SK-N-SH (cell line): ENCODE results near the gene PLCB1. TPM values are rescaled to one million over a fixed set of nuclear protein-coding genes. Genes with fewer than 3 reads are reported as not detected.

Experiments
- CTCF ChIA-PET: fragments of 300-600, 350-600 bp; formaldehyde crosslinking; extraction: SDS; loops from one replicate; lab custom pipeline; 2021; lab: Yijun Ruan, JAX
- POLR2A ChIA-PET: fragments of 350-600 bp; sonication (Branson Sonifier 250); formaldehyde crosslinking; extraction: SDS; loops from one replicate; lab custom pipeline; 2020; ENCODE audit warnings: antibody characterized with exemption, inconsistent platforms; lab: Yijun Ruan, JAX
- DNase-seq: peaks from one replicate; pipeline ENCODE4 v3.0.0; 2012
- H2AFZ ChIP-seq: fragments of 200-600 bp; sonication (generic); 2 replicates; pipeline ENCODE4 v1.8.1; 2016; ENCODE audit warnings: antibody characterized with exemption, mild to moderate bottlenecking, low read depth
- H3F3A ChIP-seq: fragments of 200-600 bp; sonication (generic); replicated peaks from 2 replicates; pipeline ENCODE3; 2016; ENCODE audit warnings: antibody characterized with exemption, mild to moderate bottlenecking; ENCODE audit not compliant: insufficient read depth
- H3K27ac ChIP-seq, 2 experiments: fragments of 200-500 bp in 1 of 2; fragments of 200-600 bp in 1 of 2; sonication (Bioruptor generic) in 1 of 2; sonication (generic), shearing (Covaris generic) in 1 of 2; 2 replicates each; pipeline versions ENCODE4 v1.5.1 to v1.6.1; 2014 to 2016; ENCODE audit warnings: low read depth in 2 of 2, inconsistent platforms in 1 of 2, low read length in 1 of 2, mild to moderate bottlenecking in 1 of 2, mixed read lengths in 1 of 2
- H3K27me3 ChIP-seq: fragments of 200-600 bp; sonication (generic), shearing (Covaris generic); 2 replicates; pipeline ENCODE4 v1.6.1; 2016; ENCODE audit warnings: mixed run types; ENCODE audit not compliant: insufficient read depth
- H3K36me3 ChIP-seq, 2 experiments: fragments of 200-500 bp in 1 of 2; fragments of 200-600 bp in 1 of 2; sonication (Bioruptor generic) in 1 of 2; sonication (generic) in 1 of 2; replicated peaks in 1 of 2; 2 replicates each; pipeline versions ENCODE3 to v1.5.1; 2014 to 2016; ENCODE audit warnings: low read length in 1 of 2, mild to moderate bottlenecking in 1 of 2; ENCODE audit not compliant: insufficient read depth in 2 of 2, control insufficient read depth in 1 of 2
- H3K4me1 ChIP-seq, 2 experiments: fragments of 200-500 bp in 1 of 2; fragments of 200-600 bp in 1 of 2; sonication (Bioruptor generic) in 1 of 2; sonication (generic), shearing (Covaris generic) in 1 of 2; 2 replicates each; pipeline versions ENCODE4 v1.5.1 to v1.6.1; 2014 to 2016; ENCODE audit warnings: low read depth in 1 of 2, low read length in 1 of 2, mixed run types in 1 of 2; ENCODE audit not compliant: insufficient read depth in 2 of 2, control insufficient read depth in 1 of 2
- H3K4me2 ChIP-seq: fragments of 200-600 bp; sonication (generic), shearing (Covaris generic); 2 replicates; pipeline ENCODE4 v1.6.1; 2017; ENCODE audit warnings: mixed run types
- H3K4me3 ChIP-seq, 2 experiments: fragments of 200-500 bp in 1 of 2; fragments of 200-600 bp in 1 of 2; sonication (Bioruptor generic) in 1 of 2; sonication (generic), shearing (Covaris generic) in 1 of 2; 2 replicates each; pipeline versions ENCODE4 v1.5.1 to v1.8.1; 2014 to 2016; ENCODE audit warnings: low read depth in 2 of 2, inconsistent platforms in 1 of 2, low read length in 1 of 2, mild to moderate bottlenecking in 1 of 2, mixed read lengths in 1 of 2, moderate library complexity in 1 of 2
- H3K79me2 ChIP-seq: fragments of 200-600 bp; sonication (generic); 2 replicates; pipeline ENCODE4 v1.8.1; 2017; ENCODE audit warnings: mild to moderate bottlenecking; ENCODE audit not compliant: insufficient read depth
- H3K9ac ChIP-seq: fragments of 200-600 bp; sonication (generic); 2 replicates; pipeline ENCODE4 v1.6.1; 2017; ENCODE audit warnings: mixed run types
- H3K9me2 ChIP-seq: fragments of 200-600 bp; sonication (generic); 2 replicates; pipeline ENCODE4 v1.6.1; 2017; ENCODE audit warnings: mixed run types
- H3K9me3 ChIP-seq: fragments of 200-600 bp; sonication (generic); 2 replicates; pipeline ENCODE4 v1.6.1; 2017; ENCODE audit warnings: mixed run types, mild to moderate bottlenecking, moderate library complexity
- H4K20me1 ChIP-seq: fragments of 200-600 bp; sonication (generic); 2 replicates; pipeline ENCODE4 v1.6.1; 2017; ENCODE audit warnings: mild to moderate bottlenecking, mixed run types; ENCODE audit not compliant: insufficient read depth
- CHD2 ChIP-seq: fragments of 150-350 bp; IDR thresholded peaks from 2 replicates; pipeline ENCODE4 v1.6.1; 2018; ENCODE audit warnings: low read length; ENCODE audit not compliant: partially characterized antibody
- CTCF ChIP-seq: fragments of 200-600 bp; sonication (generic); IDR thresholded peaks from 2 replicates; pipeline ENCODE4 v1.6.1; 2017; ENCODE audit warnings: antibody characterized with exemption, mild to moderate bottlenecking, moderate library complexity
- ELF1 ChIP-seq: IDR thresholded peaks from 2 replicates; pipeline ENCODE4 v1.4.0; 2012
- EZH2phosphoT487 ChIP-seq: fragments of 200-600 bp; sonication (generic); IDR thresholded peaks from 2 replicates; pipeline ENCODE4 v1.6.1; 2017; ENCODE audit warnings: low read depth, mixed run types, mild to moderate bottlenecking, antibody characterized with exemption, moderate library complexity, borderline replicate concordance
- FOXM1 ChIP-seq: IDR thresholded peaks from 2 replicates; pipeline ENCODE4 v1.4.0; 2012; ENCODE audit warnings: low read depth, mild to moderate bottlenecking
- JUND ChIP-seq: IDR thresholded peaks from 2 replicates; pipeline ENCODE4 v1.4.0; 2012
- MAX ChIP-seq: IDR thresholded peaks from 2 replicates; pipeline ENCODE4 v1.4.0; 2012; ENCODE audit warnings: low read depth
- NFIC ChIP-seq: IDR thresholded peaks from 2 replicates; pipeline ENCODE4 v1.4.0; 2012; ENCODE audit warnings: borderline replicate concordance
- NRF1 ChIP-seq: IDR thresholded peaks from 2 replicates; pipeline ENCODE4 v1.6.1; 2012; ENCODE audit warnings: low read depth, mild to moderate bottlenecking, low read length
- RAD21 ChIP-seq: IDR thresholded peaks from 2 replicates; pipeline ENCODE4 v1.6.1; 2012; ENCODE audit warnings: mild to moderate bottlenecking, low read length
- REST ChIP-seq: IDR thresholded peaks from 2 replicates; pipeline ENCODE4 v1.6.1; 2012; ENCODE audit warnings: mild to moderate bottlenecking, low read depth, low read length, moderate library complexity
- RFX5 ChIP-seq: IDR thresholded peaks from 2 replicates; pipeline ENCODE4 v1.6.1; 2012; ENCODE audit warnings: mild to moderate bottlenecking, improper control_type of control experiment, low read length
- SIN3A ChIP-seq: IDR thresholded peaks from 2 replicates; pipeline ENCODE4 v1.6.1; 2012; ENCODE audit warnings: low read depth, mild to moderate bottlenecking, low read length, moderate library complexity, borderline replicate concordance
- SMC3 ChIP-seq: IDR thresholded peaks from 2 replicates; pipeline ENCODE4 v1.6.1; 2012; ENCODE audit warnings: low read depth, low read length, improper control_type of control experiment
- TAF1 ChIP-seq: IDR thresholded peaks from 2 replicates; pipeline ENCODE4 v1.6.1; 2012; ENCODE audit warnings: low read depth, mild to moderate bottlenecking, low read length, moderate library complexity, borderline replicate concordance
- TEAD4 ChIP-seq: IDR thresholded peaks from 2 replicates; pipeline ENCODE4 v1.4.0; 2012; ENCODE audit warnings: mild to moderate bottlenecking, borderline replicate concordance; ENCODE audit not compliant: insufficient read depth
- USF1 ChIP-seq: IDR thresholded peaks from 2 replicates; pipeline ENCODE4 v1.4.0; 2012; ENCODE audit warnings: low read depth, borderline replicate concordance
- USF2 ChIP-seq: fragments of 150-350 bp; IDR thresholded peaks from 2 replicates; pipeline ENCODE4 v1.6.1; 2017; ENCODE audit warnings: antibody characterized with exemption, low read length, low read depth, borderline replicate concordance
- ZBTB33 ChIP-seq: IDR thresholded peaks from 2 replicates; pipeline ENCODE4 v1.4.0; 2012; ENCODE audit warnings: low read depth, borderline replicate concordance
- WGBS: methylation state at CpG from one replicate; pipeline ENCODE4 v1.1.6; 2017; ENCODE audit warnings: low lambda C conversion rate; 5-methylcytosine and 5-hydroxymethylcytosine counted together
- polyA plus RNA-seq, 3 experiments: library from polyadenylated mRNA; depleted of rRNA; stranded (reverse); fragments of >200 nt; gene quantifications; 2 replicates each; pipeline ENCODE4 v1.2.3, GENCODE V29; 2012

The PLCB1 gene
- polyA plus RNA-seq, 1 of the 3 experiments (the other 2 are of a cell fraction), result 10.5 TPM

GRCh38 chr20:8583012-8583565 is 451.0 kb downstream of the PLCB1 start:
- no peak overlapping the region for H3K4me2 ChIP-seq
- H3K9me2 ChIP-seq, result no peaks in the 10 kb centered on the region
- H3K79me2 ChIP-seq, result 0 out of 2 replicates have a peak, but pooled peaks cover 3% of the 10 kb centered on the region
- H3K9ac ChIP-seq, result no peak overlapping the region
- H3K36me3 ChIP-seq, result peaks cover 0 to 2% of the 10 kb centered on the region in 2 experiments
- WGBS, result 88% methylated on average over 1 of the region's 1 CpG
- CTCF ChIA-PET, result interaction anchor here (0.6 to 1.3 kb wide), 3 partner anchors 138 to 637 kb away, joined by 3 read pairs; no protein-coding TSS in a partner anchor
- POLR2A ChIA-PET, result no interaction called here
- no peak overlapping the region for H3K27ac ChIP-seq
- TF ChIP-seq FOXM1 (no peak), USF2 (no peak), NRF1 (no peak), ELF1 (no peak), SIN3A (no peak), CHD2 (no peak), NFIC (no peak), ZBTB33 (no peak), TEAD4 (no peak), JUND (no peak), USF1 (no peak), MAX (no peak), SMC3 (no peak), RAD21 (no peak), EZH2phosphoT487 (no peak), CTCF (no peak), TAF1 (no peak), REST (no peak), RFX5 (no peak)
- H3K27me3 ChIP-seq, result no peaks in the 10 kb centered on the region
- DNase-seq, result no peak
- no peak overlapping the region for H2AFZ ChIP-seq
- no peaks in the 10 kb centered on the region for H4K20me1 ChIP-seq
- no peaks in the 10 kb centered on the region for H3F3A ChIP-seq
- peaks cover 0 to 5% of the 10 kb centered on the region in 2 experiments; a peak in 1 of 4 replicates for H3K4me1 ChIP-seq
- no peaks in the 10 kb centered on the region for H3K9me3 ChIP-seq
- H3K4me3 ChIP-seq, result no peak overlapping the region
